OCI-LY3 (cell line): Measurements from ENCODE around the gene USP17L10.
"Not testable (repeated sequence)": the region's sequence is repeated elsewhere in the genome, so short reads cannot be mapped to it uniquely, and the experiment has no call there.

Experiments
- EZH2phosphoT487 ChIP-seq: fragments of 200-600 bp; shearing (Covaris generic); IDR thresholded peaks from 2 replicates; pipeline ENCODE4 v1.6.1; 2018; ENCODE audit warnings: antibody characterized with exemption, mixed run types, low read depth
- TF ChIP-seq, protein P1 (sequence below): fragments of 200-600, 300-600 bp; sonication (generic); IDR thresholded peaks from 2 replicates; pipeline ENCODE4 v1.5.1; 2014; ENCODE audit warnings: antibody characterized with exemption, low read length, low read depth

DNA sequence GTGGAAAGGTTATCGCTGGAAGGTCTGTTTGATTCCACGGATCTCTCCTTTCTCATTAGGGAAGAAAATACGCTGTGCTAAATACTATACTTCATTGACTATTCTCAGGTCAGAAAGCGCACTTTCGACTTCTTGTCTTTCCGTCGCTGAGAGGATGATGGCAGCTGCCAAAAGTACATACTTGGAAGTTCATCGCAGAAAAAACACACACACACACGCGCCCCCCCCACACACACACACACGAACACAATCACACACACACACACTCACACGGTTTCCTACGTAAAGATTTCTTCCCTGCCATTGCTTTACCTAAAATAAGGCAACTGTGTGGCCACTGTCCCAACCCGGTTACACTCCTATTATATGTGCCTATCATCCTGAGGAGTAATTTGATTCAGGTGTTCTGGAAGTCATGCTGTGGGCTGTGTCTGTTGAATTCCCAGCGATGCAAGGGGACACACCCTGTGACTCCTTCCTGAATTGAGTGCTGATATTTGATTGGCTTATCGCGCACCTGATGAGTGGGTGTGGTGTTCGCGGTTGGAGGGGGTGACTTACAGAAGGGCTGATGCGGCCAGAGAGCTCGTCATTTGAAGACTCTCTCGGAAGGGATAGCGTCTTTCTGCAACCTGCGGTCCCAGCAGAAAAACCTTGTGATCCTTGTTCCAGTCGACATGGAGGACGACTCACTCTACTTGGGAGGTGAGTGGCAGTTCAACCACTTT, 37.7 kb downstream of the USP17L10 start, which contains the start of gene USP17L18:
- TF ChIP-seq, protein P1, sequence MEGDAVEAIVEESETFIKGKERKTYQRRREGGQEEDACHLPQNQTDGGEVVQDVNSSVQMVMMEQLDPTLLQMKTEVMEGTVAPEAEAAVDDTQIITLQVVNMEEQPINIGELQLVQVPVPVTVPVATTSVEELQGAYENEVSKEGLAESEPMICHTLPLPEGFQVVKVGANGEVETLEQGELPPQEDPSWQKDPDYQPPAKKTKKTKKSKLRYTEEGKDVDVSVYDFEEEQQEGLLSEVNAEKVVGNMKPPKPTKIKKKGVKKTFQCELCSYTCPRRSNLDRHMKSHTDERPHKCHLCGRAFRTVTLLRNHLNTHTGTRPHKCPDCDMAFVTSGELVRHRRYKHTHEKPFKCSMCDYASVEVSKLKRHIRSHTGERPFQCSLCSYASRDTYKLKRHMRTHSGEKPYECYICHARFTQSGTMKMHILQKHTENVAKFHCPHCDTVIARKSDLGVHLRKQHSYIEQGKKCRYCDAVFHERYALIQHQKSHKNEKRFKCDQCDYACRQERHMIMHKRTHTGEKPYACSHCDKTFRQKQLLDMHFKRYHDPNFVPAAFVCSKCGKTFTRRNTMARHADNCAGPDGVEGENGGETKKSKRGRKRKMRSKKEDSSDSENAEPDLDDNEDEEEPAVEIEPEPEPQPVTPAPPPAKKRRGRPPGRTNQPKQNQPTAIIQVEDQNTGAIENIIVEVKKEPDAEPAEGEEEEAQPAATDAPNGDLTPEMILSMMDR = not testable (repeated sequence)
- TF ChIP-seq EZH2phosphoT487 = not testable (repeated sequence)
